ENCODE results near the gene CAPN1.

Gene CAPN1

GRCh38 chr11:65194564-65194963 is 12.8 kb downstream of the CAPN1 start:
- Histone ChIP-seq H3K4me1 (no peaks in the 10 kb centered on the region), H3K4me3 (ENCODE audit: low read depth, low read length) (no peak overlapping the region), H3K9me3 (no peaks in the 10 kb centered on the region), H3K36me3 (no peaks in the 10 kb centered on the region), H3K27me3 (no peaks in the 10 kb centered on the region)
- DNase-seq, result no peak
- TF ChIP-seq CTCF (IDR thresholded peaks at IDR 0.05; ENCODE audit: low read depth, low read length), result no peak

GRCh38 chr11:65204143-65204542 is 22.4 kb downstream of the CAPN1 start:
- Histone ChIP-seq H3K4me3 (ENCODE audit: low read depth, low read length) (no peak overlapping the region), H3K27me3 (no peaks in the 10 kb centered on the region), H3K9me3 (no peaks in the 10 kb centered on the region), H3K36me3 (no peaks in the 10 kb centered on the region), H3K4me1 (no peaks in the 10 kb centered on the region)
- no peak for TF ChIP-seq CTCF (IDR thresholded peaks at IDR 0.05; ENCODE audit: low read depth, low read length)
- no peak for DNase-seq

- DNase-seq, result peak; percentile 63
- Histone ChIP-seq H3K27me3 (no peaks in the 10 kb centered on the region), H3K9me3 (no peaks in the 10 kb centered on the region), H3K4me1 (no peaks in the 10 kb centered on the region), H3K4me3 (ENCODE audit: low read depth, low read length) (no peak overlapping the region), H3K36me3 (no peaks in the 10 kb centered on the region)
- TF ChIP-seq CTCF (IDR thresholded peaks at IDR 0.05; ENCODE audit: low read depth, low read length), result peak; percentile 80
Measured at GRCh38 chr11:65204646-65205601, 23.2 kb downstream of the CAPN1 start.

- DNase-seq, result no peak
- Histone ChIP-seq H3K27me3 (no peaks in the 10 kb centered on the region), H3K9me3 (no peaks in the 10 kb centered on the region), H3K4me3 (ENCODE audit: low read depth, low read length) (no peak overlapping the region), H3K36me3 (no peaks in the 10 kb centered on the region), H3K4me1 (no peaks in the 10 kb centered on the region)
- no peak for TF ChIP-seq CTCF (IDR thresholded peaks at IDR 0.05; ENCODE audit: low read depth, low read length)
Measured at GRCh38 chr11:65205602-65205967, 23.9 kb downstream of the CAPN1 start.

DNA sequence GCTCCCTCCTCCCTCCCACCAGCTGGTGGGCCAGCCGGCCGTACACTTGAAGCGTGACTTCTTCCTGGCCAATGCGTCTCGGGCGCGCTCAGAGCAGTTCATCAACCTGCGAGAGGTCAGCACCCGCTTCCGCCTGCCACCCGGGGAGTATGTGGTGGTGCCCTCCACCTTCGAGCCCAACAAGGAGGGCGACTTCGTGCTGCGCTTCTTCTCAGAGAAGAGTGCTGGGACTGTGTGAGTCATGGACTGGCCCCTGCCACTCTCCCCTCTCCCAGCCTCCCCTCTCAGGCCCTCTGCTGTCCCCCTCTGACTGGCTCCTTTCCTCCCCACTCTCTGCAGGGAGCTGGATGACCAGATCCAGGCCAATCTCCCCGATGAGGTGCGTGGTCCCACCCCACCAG is 24.7 kb downstream of the CAPN1 start:
- H3K27me3 ChIP-seq, result no peaks in the 10 kb centered on the region
- no peak for DNase-seq
- H3K4me1 ChIP-seq, result no peaks in the 10 kb centered on the region
- no peak overlapping the region for H3K4me3 ChIP-seq (ENCODE audit: low read depth, low read length)
- no peaks in the 10 kb centered on the region for H3K9me3 ChIP-seq
- TF ChIP-seq CTCF (IDR thresholded peaks at IDR 0.05; ENCODE audit: low read depth, low read length), result no peak
- H3K36me3 ChIP-seq, result no peaks in the 10 kb centered on the region

DNA sequence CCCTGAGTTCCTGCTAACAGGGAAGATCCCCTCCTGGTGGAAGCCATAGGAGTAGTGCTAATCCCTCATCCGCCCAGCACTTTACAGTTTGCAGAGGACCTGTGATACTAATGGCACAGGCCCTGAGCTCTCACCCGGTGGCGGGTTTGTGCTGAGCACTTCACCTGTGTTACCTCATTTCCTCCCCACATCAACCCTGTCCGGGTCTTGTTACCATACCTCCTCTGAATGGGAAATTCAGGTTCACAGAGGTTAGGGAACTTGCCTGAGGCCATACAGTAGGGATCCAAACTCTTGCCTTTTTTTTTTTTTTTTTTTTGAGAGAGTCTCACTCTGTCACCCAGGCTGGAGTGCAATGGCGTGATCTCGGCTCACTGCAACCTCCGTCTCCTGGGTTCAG is 25.2 kb downstream of the CAPN1 start:
- no peak for TF ChIP-seq CTCF (IDR thresholded peaks at IDR 0.05; ENCODE audit: low read depth, low read length)
- Histone ChIP-seq H3K9me3 (no peaks in the 10 kb centered on the region), H3K36me3 (no peaks in the 10 kb centered on the region), H3K4me1 (no peaks in the 10 kb centered on the region), H3K27me3 (no peaks in the 10 kb centered on the region), H3K4me3 (ENCODE audit: low read depth, low read length) (no peak overlapping the region)
- no peak for DNase-seq
